ENCODE results near the gene SLC13A2.
"Not testable (repeated sequence)": the region's sequence is repeated elsewhere in the genome, so short reads cannot be mapped to it uniquely, and the experiment has no call there.

SLC13A2 gene

GRCh38 chr17:28519236-28519635 is 45.8 kb downstream of the SLC13A2 start:
- DNase-seq = no peak

- DNase-seq = no peak
These were observed 47.2 kb downstream of the SLC13A2 start for GRCh38 chr17:28520687-28521086.

GRCh38 chr17:28521311-28522085 is 48.1 kb downstream of the SLC13A2 start:
- DNase-seq = no peak

GRCh38 chr17:28522281-28522680 is 48.8 kb downstream of the SLC13A2 start:
- not testable (repeated sequence) for DNase-seq

GRCh38 chr17:28523186-28523585 is 49.7 kb downstream of the SLC13A2 start:
- DNase-seq = no peak

- DNase-seq = no peak
These were observed 50.4 kb downstream of the SLC13A2 start for GRCh38 chr17:28523876-28524275.

- no peak for DNase-seq
These were observed 51.3 kb downstream of the SLC13A2 start for GRCh38 chr17:28524476-28525424.

- DNase-seq = no peak
These were observed 52.9 kb downstream of the SLC13A2 start for GRCh38 chr17:28526381-28526780.

- no peak for DNase-seq
These were observed 53.8 kb downstream of the SLC13A2 start for GRCh38 chr17:28527181-28527681.

- no peak for DNase-seq
These were observed 54.4 kb downstream of the SLC13A2 start for GRCh38 chr17:28527859-28528258.

GRCh38 chr17:28528327-28529012 is 55.0 kb downstream of the SLC13A2 start:
- DNase-seq = no peak

GRCh38 chr17:28529013-28529400 is 55.6 kb downstream of the SLC13A2 start:
- DNase-seq = no peak

GRCh38 chr17:28530250-28530649 is 56.8 kb downstream of the SLC13A2 start:
- no peak for DNase-seq

- DNase-seq = no peak
These were observed 57.5 kb downstream of the SLC13A2 start for GRCh38 chr17:28530926-28531325.

GRCh38 chr17:28532050-28532960 is 58.9 kb downstream of the SLC13A2 start:
- DNase-seq = no peak

GRCh38 chr17:28533091-28533807 is 59.8 kb downstream of the SLC13A2 start:
- no peak for DNase-seq

GRCh38 chr17:28534740-28535375 is 61.4 kb downstream of the SLC13A2 start:
- DNase-seq = no peak

- DNase-seq = no peak
These were observed 63.2 kb downstream of the SLC13A2 start for GRCh38 chr17:28536532-28537218.

GRCh38 chr17:28537219-28537610 is 63.8 kb downstream of the SLC13A2 start:
- DNase-seq = no peak

GRCh38 chr17:28538296-28538895 is 65.0 kb downstream of the SLC13A2 start:
- DNase-seq = no peak

Data from NCI-H2171 (cell line).